GM21381 (cell line): Measurements from ENCODE around the gene ILKAP.

Experiments used
- ATAC-seq: cut with Tn5 transposase; IDR thresholded peaks from one replicate; pipeline ENCODE4 v1.9.1; 2021; ENCODE audit warnings: mild to moderate bottlenecking, moderate library complexity; ENCODE audit not compliant: unreplicated experiment

The ILKAP gene

DNA sequence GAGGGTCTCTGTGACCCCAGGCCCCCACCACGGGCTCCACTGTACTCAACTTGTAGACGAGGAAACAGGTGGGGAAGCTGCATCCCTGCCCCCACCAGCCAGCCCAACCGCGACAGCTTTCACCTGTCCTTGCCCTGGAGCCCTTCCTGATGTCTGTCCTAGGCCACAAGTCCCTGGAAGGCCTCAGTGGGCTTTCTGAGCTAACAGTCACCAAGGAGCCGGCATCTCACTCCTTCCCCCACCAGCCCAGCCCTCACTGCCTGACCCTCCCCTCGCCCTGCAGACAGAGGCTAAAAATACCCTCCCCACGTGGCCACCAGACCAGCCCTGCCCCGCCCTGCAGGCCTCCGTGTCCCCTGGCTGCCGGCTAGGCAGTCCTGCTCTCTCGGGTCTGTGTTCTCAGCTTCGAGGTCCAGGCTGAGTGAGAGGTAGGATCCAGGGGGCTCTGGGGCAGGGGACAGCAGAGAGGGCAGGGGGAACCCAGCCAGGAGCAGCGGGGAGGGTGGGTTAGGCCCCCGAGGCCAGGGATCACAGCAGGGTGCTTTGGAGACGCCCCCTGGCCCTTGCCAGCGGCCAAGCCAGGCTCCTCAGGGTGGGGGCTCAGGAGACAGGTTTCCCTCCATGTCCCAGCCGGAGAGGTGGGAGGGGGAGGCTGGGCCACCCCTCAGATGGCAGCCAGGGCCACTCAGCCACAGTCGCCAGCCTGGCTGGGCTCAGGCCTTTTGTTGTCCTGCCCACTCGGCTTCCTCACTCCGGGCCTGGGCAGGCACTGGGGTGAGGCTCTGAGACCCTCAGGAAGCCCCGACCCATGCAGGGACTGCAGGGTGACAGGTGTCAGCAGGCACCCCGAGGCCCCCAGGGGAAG lies 64.9 kb downstream of the ILKAP start, which contains the start of gene KLHL30:
Gene KLHL30, plus strand, starts transcription at position 338 of the 865 bp plus-strand sequence. CDS start 2,087 bp downstream, outside the sequence.
- ATAC-seq = no peak

DNA sequence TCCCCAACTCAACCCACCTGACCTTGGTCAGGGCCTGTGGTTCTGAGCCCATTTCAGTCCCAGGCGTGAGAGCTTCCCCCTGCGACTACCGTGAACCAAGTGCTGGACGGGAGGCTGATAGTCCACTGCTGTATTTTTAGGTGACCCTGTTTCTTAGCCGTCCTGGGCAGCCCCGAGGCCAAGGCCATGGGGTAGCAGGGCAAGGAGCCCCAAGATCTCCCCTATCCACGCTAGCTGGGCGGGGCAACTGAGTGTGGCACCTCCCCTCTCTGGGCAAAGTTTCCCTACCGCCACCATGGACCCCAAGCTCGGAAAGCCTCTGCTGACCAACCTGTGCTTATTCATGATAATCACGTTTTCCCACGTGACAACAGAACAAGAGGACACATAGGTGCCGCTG lies 65.6 kb downstream of the ILKAP start:
- ATAC-seq = no peak

DNA sequence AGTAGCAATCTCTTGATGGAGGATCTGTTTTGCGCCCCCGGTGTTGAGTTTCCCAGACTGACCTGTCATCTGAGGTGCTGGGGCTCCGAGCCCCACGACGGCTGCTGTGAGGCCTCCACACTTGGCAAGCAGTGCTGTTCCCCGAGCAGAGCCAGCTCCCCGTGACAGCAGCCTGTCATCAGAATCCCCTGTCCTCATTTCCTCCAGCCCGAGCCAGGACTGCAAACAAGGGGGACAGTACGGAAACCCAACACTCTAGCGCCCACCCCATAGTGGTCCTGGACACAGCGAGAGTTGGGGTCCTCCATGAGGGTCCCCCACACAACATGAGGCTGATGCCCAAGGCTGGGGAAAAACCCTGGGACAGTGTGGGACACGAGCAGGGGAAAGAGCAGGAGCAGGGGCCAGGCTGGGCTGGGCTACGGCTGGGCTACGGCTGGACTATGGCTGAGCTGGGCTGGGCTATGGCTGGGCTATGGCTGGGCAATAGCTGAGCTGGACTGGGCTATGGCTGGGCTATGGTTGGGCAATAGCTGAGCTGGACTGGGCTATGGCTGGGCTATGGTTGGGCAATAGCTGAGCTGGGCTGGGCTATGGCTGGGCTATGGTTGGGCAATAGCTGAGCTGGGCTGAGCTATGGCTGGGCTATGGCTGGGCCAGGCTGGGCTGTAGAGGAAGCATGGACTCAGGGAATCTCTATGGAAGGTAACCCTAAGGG lies 66.5 kb downstream of the ILKAP start:
- ATAC-seq = no peak

DNA sequence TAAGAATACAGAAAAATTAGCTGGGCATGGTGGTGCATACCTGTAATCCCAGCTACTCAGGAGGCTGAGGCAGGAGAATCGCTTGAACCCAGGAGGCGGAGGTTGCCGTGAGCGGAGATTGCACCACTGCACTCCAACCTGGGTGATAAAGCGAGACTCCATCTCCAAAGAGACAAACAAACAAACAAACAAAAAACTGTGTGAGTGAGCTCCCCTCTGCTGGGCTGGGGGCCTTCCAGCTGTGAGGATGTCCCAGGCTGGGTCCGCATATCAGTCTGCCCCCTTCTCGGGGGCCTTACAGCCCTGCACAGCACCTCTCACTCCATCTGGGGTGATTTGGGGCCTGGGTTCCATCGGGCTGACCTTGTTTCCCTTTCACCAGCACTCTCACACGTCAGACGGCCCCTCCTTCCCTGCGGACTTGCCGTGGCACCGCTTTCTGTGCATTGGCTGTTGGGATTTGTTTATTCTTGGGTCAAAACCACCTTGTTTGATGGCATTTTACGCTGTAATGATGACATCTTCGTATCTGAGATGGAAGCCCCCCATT lies 67.8 kb downstream of the ILKAP start:
- no peak for ATAC-seq

DNA sequence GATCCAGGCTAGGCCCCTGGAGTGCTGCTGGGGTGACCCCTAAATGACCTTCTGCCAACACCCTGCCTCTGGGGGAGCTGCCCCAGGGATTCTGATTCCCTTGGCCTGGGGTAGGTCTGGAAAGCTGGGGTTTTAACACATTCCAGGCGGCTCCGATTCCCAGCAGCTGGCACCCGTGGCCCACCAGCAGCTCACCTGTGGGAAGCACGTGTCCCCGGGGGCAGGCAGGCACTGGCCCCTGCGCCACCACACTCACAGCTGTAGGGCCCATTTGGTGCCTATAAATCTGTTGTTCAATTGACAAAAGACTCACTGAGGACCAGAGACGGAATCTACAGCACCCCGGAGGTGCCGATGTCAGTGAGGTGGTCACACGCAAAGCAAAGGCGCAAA lies 69.1 kb downstream of the ILKAP start:
- ATAC-seq = no peak

DNA sequence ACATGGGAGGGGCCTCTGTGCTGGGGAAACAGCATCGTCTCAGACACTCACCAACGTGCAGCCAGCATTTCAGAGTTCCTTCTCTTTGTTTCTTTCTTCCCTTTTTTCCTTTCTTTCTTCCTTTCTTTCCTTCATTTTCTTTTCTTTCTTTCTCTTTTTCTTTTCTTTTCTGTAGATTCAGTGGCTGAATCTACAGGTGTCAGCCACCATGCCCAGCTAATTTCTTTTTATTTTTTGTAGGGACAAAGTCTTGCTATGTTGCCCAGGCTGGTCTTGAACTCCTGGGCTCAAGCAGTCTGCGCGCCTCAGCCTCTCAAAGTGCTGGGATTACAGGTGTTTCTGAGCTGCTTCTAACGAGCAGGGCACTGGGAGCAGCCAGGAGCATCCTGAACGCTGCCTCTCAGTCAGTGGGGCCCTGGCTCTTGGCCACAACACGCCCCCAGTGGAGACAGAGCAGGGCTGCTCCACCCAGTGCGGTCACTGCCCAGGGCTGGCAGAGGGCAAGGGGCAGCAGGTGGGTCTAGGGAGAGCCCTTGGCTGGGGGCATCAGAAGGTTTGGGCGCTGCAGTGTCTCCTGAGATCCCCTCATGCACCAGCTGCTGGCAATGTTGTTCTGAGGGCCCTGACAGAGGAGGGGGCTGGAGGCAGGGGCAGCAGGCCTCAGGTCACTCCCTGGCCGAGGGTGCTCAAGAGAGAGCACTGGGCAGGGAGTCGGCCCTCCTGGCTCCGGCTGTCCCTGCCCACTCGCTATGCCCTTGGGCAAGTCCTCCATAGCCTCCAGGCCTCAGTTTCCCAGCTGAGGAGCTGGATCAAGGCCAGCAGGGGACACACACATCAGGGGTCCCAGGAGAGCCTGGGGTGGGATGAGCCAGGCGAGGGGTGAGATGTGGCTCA lies 69.7 kb downstream of the ILKAP start:
- no peak for ATAC-seq

DNA sequence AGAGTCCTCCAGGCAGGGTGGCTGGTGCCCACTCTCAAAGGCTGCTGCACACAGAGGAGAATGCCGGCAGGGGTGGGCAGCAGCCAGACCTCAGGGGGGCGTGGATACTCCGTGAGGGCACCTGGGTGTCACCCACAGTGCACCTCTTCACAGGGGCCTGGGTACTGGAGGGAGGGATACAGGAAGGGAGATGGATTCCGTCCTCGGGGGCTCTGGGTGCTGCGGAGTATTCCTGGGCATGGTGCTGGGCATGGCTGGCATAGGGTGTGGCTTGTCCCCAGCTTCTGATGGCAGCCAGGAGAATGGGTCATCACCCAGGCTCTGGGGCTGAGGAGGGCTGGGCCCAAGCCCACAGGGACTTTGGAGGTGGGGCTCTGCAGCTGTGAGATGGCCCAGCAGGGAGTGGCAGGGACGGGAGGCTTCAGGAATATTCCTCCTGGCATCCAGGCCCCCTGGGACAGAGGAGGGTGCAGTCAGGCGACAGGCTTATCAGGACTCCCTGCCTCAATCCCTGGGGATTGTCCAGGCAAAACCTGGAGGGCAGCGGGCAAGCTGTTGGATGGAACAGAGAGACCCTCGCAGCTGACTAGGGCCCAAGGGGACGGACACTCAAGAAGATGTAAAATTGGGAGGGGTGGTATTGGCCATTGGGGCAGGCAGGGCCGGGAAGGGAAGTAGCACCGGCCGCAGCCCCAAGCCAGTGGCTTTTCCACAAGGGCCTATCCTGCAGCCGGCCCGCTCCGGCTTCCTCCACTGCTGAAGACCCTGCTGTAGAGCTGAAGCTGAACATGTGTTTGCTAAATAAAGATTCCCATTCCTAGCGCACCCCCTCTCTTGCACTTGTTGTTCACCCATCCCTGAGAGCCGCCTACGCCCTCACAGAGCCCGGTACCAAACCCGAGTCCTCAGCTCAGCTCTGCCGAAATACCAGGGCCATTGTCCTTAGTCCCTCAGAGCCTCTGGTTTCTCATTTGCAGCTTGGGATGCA lies 70.7 kb downstream of the ILKAP start:
- no peak for ATAC-seq

DNA sequence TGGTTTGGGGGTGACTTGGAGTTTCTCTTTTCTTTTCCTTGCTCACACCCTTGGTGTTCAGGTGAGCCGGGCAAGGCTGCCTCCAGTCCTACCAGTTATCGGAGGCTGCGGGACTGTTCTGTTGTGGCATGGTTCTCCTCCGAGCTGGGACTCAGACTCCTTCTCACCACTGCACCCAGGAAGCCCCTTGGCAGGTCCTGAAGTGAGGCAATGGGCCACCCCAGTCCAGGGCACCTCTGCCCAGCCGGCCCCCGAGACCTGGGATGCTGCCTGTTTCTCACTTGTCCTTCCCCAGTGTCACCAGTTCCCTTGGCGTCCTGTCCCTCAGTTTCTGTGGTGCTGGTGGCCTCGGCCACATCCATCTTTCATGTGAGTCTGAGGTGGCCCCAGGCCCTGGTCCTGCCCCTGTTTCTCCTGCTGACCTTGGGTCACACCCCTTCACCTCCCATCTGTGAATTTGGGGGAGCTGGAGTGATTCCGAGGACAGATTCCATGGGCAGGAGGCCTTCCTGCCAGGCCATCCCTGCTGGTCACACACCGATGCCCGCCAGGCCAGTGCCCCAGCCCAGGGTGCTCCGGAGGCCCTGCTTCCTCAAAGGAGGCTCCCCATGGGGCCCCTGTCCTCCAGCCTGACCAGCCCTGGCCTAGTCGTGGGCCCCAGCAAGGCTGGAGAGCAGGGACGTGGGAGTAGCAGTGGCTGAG lies 71.6 kb downstream of the ILKAP start:
- no peak for ATAC-seq

DNA sequence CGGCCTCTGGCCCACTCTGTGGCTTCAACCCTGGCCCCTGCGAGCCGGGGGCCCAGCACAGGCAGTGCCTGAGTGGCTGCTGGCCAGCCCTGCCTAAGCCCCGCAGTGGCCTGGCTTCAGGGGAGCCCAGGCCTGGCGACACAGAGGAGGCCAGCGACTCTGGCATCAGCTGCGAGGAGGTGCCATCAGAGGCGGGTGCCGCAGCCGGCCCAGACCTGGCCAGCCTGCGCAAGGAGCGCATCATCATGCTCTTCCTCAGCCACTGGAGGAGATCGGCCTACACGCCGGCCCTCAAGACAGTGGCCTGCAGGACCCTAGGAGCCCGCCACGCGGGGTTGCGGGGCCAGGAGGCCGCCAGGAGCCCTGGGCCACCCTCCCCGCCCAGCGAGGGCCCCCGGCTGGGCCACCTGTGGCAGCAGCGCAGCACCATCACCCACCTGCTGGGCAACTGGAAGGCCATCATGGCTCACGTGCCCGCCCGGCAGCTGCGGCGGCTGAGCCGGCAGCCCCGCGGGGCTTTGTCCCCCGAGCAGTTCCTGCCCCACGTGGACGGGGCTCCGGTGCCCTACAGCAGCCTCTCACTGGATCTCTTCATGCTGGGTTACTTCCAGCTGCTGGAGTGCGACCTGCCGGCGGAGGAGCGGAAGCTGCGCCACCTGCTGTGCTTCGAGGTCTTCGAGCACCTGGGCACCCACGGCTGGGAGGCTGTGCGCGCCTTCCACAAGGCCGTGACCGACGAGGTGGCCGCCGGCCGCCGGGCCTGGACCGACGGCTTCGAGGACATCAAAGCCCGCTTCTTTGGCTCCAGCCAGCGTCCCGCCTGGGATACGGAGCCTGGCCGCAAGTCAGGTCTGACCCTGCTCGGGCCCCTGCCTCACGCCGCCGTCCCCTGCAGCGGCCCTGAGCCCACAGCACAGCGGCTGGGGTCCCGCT lies 72.5 kb downstream of the ILKAP start:
- no peak for ATAC-seq

DNA sequence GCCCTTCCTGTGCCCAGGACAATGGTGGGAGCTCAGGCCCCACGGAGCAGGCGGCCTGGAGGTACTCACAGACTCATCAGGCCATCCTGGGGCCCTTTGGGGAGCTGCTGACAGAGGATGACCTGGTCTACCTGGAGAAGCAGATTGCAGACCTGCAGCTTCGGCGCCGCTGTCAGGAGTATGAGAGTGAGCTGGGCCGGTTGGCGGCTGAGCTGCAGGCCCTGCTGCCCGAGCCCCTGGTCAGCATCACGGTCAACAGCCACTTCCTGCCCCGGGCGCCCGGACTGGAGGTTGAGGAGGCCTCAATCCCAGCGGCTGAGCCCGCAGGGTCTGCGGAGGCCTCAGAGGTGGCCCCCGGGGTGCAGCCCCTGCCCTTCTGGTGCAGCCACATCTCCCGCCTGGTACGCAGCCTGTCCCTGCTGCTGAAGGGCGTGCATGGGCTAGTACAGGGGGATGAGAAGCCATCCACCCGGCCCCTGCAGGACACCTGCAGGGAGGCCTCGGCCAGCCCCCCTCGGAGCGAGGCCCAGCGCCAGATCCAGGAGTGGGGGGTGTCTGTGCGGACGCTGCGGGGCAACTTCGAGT lies 73.3 kb downstream of the ILKAP start:
- no peak for ATAC-seq

DNA sequence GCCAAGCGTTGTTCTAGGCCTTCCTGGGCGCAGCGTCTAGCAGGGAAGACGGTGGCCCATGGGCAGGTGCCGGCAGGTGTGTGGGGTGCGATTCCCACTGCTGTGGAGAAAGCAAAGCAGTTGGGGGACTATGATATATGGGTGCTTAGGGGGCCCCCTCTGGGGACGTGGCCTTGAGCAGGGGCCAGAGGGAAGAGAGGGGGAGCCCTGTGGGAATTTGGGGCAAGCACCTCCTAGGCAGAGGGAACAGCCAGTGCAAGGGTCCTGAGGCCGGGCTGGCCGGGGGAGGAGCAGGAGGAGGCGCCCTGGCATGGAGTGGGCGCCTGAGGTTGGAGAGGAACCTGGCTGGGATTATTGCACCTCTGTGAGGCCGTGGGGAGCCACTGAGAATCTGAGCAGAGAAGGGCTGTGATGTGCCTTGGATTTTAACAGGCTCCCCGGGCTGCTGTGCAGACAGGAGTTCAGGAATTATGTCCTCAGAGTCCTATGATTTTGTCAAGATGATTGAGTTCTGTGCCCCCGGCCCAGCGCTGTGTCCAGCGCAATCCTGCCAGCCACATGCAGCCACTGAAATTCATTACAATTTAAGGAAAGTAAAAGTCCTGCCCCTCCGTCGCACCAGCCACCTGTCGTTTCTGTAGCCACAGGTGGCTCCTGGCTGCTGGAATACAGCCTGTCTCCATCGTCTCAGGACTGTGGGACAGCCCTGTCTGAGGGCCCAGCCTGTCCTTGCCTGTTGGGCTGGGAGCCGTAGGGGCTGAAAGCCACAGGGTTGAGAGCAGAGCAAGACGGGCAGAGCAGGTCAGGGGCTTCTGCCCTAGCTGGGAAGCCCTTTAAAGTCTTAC lies 74.1 kb downstream of the ILKAP start:
- no peak for ATAC-seq

DNA sequence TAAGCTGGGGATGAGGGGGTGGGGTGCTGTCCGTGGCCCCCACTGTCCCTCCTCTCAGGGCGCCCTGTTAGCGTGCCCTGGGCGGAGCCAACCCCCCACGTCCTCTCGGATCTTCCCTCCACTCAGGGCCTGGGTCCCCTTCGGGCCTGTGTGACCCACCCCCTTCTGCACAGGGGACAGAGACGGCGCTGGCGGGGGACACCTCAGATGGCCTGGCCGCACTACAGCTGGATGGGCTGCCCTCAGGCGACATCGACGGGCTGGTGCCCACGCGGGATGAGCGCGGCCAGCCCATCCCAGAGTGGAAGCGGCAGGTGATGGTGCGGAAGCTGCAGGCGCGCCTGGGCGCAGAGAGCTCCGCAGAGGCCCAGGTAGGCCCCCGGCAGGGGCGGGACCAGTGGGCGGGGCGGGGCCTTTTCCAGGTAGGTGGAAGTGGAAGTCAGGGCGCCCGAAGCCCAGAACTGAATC lies 74.9 kb downstream of the ILKAP start:
- ATAC-seq = no peak

DNA sequence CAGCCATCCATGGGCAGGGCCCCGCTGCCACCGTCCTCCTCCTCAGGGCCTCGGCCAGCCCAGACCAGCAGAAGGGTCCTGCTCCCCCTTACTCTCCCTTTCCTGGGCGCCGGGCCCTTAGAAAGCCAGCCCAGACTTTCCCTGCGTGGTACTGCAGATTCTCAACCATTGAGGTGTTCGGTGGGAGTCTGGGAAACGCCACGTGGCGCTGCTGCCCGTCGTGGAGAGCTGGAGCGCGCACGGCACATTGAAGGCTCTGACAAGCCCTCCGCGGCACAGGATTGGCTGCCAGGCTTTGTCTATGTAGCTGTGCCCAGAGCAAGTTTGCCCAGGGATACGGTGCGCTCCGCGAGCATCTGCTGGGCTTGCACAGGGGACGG lies 75.4 kb downstream of the ILKAP start:
- no peak for ATAC-seq

DNA sequence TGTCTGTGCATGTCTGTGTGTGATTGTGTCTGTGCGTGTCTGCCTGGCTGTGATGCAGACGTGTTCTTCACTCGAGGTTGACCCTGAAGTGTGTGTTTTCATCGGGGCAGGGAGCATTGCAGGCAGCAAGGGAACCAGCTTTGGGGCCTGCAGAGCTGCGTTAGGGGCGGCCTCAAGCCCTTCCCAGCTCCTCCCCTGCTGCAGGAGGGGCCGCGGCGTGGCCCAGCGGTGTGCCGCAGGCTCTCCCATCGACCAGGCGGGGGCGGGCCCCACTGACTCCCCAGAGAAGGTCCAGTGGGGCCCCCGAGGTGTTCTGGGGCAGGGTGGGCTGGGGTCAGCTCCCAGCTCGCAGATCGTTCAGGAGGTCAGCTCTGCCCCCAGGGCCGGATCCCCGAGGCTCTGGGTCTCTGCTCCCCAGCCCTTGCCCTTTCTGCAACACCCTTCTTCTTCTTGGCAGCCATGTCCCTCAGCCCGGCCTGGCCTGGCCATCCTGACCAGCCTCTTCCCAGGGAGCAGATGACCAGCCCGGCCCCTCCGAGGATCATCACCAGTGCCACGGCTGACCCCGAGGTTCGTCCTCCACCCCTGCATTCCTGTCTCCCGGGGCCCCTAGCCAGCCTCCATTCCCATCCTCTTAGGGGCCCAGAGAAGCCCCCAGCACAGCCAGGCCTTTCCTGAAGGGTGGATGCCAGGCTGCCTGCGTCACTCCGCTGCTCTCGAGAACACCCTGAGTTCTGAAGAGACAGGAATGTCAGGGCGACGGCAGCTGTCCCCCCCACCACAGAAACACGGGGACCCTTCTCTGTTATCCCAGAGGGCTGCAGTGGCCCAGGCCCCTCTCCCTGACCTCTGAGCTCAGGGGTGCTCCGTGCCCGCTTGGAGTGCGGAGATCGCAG lies 76.1 kb downstream of the ILKAP start:
- no peak for ATAC-seq

DNA sequence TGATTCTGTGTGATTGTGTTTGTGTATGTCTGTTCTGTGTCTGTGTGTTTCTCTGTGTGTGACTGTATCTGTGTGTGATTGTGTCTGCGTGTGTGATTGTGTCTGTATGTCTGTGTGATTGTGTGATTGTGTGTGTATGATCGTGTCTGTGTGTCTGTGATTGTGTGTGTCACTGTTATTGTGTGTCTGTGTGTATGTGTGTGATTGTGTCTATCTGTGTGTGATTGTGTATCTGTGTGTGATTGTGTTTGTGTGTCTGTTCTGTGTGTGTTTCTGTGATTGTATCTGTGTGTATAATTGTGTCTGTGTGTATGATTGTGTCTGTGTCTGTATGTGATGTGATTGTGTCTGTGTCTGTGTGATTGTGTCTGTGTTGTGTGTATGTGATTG lies 76.7 kb downstream of the ILKAP start:
- ATAC-seq = no peak

DNA sequence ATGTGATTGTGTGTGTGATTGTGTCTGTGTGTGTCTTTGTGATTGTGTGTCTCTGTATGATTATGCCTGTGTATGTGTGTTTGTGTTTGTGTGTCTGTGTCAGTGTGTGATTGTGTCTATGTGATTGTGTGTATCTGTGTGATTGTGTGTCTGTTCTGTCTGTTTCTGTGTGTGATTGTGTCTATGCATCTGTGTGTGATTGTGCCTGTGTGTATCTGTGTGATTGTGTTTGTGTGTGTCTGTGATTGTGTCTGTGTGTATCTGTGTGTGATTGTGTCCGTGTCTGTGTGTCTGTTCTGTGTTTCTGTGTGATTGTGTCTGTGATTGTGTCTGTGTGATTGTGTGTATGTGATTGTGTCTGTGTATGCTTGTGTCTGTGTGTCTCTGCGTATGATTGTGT lies 77.2 kb downstream of the ILKAP start:
- no peak for ATAC-seq
